ENCODE results near the gene SDC4. TPM values are rescaled to one million over a fixed set of nuclear protein-coding genes. Genes with fewer than 3 reads are reported as not detected.

The SDC4 gene
- total RNA-seq, 1 donor from 2014 or later = 28.9 TPM

GRCh38 chr20:45318948-45319347, 29.3 kb downstream of the SDC4 start:
- no peak for DNase-seq (ENCODE audit: low spot score)

GRCh38 chr20:45318386-45318939, 29.8 kb downstream of the SDC4 start:
- no peak for DNase-seq (ENCODE audit: low spot score)

GRCh38 chr20:45317826-45318225, 30.4 kb downstream of the SDC4 start:
- no peak for DNase-seq (ENCODE audit: low spot score)

- DNase-seq (ENCODE audit: low spot score) = no peak
Measured at GRCh38 chr20:45316150-45317080, 31.8 kb downstream of the SDC4 start.

- DNase-seq (ENCODE audit: low spot score) = no peak
Measured at GRCh38 chr20:45315672-45316071, 32.6 kb downstream of the SDC4 start.

- DNase-seq (ENCODE audit: low spot score) = no peak
Measured at GRCh38 chr20:45313943-45314342, 34.3 kb downstream of the SDC4 start.

GRCh38 chr20:45313065-45313695, 35.0 kb downstream of the SDC4 start:
- no peak for DNase-seq (ENCODE audit: low spot score)

- no peak for DNase-seq (ENCODE audit: low spot score)
Measured at GRCh38 chr20:45312241-45312640, 36.0 kb downstream of the SDC4 start.

GRCh38 chr20:45311589-45312211, 36.5 kb downstream of the SDC4 start:
- peak; percentile 26 for DNase-seq (ENCODE audit: low spot score)

GRCh38 chr20:45309075-45309474, 39.1 kb downstream of the SDC4 start:
- no peak for DNase-seq (ENCODE audit: low spot score)

- DNase-seq (ENCODE audit: low spot score) = peak; percentile 31
Measured at GRCh38 chr20:45308117-45308778, 40.0 kb downstream of the SDC4 start, which contains the start of gene MATN4. TSS of gene MATN4 (minus strand) at chr20:45308299. CDS start at chr20:45305582, 2,717 bp downstream.

- DNase-seq (ENCODE audit: low spot score) = no peak
Measured at GRCh38 chr20:45307076-45307640, 41.1 kb downstream of the SDC4 start.

- DNase-seq (ENCODE audit: low spot score) = no peak
Measured at GRCh38 chr20:45306431-45306982, 41.7 kb downstream of the SDC4 start, which contains the start of gene RBPJL. TSS of gene RBPJL (plus strand) at chr20:45306840. CDS start at chr20:45306923, 83 bp downstream.

GRCh38 chr20:45305262-45305661, 43.0 kb downstream of the SDC4 start:
- DNase-seq (ENCODE audit: low spot score) = no peak

- DNase-seq (ENCODE audit: low spot score) = no peak
Measured at GRCh38 chr20:45304464-45304999, 43.7 kb downstream of the SDC4 start.

- no peak for DNase-seq (ENCODE audit: low spot score)
Measured at GRCh38 chr20:45303586-45304463, 44.4 kb downstream of the SDC4 start.

GRCh38 chr20:45301824-45302271, 46.4 kb downstream of the SDC4 start:
- DNase-seq (ENCODE audit: low spot score) = no peak

GRCh38 chr20:45300961-45301360, 47.3 kb downstream of the SDC4 start:
- DNase-seq (ENCODE audit: low spot score) = no peak

- no peak for DNase-seq (ENCODE audit: low spot score)
Measured at GRCh38 chr20:45299786-45300185, 48.4 kb downstream of the SDC4 start.

All from umbilical cord (tissue), 2 donors.